Loucy (cell line): ENCODE measurements around the gene PDE8B.

Experiments used
- H2AFZ ChIP-seq: fragments of 200-600 bp; sonication (generic); 2 replicates; pipeline ENCODE4 v1.6.0; 2016; ENCODE audit warnings: antibody characterized with exemption, mild to moderate bottlenecking, low read length, moderate library complexity
- H3F3A ChIP-seq: fragments of 200-600 bp; 2 replicates; pipeline ENCODE4 v1.6.0; 2016; ENCODE audit warnings: antibody characterized with exemption, low read depth, mild to moderate bottlenecking
- H3K27me3 ChIP-seq: fragments of 200-600 bp; sonication (generic); 2 replicates; pipeline ENCODE4 v1.6.1; 2014; ENCODE audit warnings: low read length, mild to moderate bottlenecking; ENCODE audit not compliant: insufficient read depth, poor library complexity, severe bottlenecking
- H3K36me3 ChIP-seq: fragments of 200-600 bp; sonication (generic); 2 replicates; pipeline ENCODE4 v1.6.1; 2016; ENCODE audit warnings: low read length; ENCODE audit not compliant: insufficient read depth
- H3K4me1 ChIP-seq: fragments of 200-600 bp; sonication (generic); 2 replicates; pipeline ENCODE4 v1.5.1; 2014; ENCODE audit warnings: low read length, mild to moderate bottlenecking; ENCODE audit not compliant: insufficient read depth, poor library complexity, severe bottlenecking
- H3K4me2 ChIP-seq: fragments of 200-600 bp; sonication (generic); 2 replicates; pipeline ENCODE4 v1.6.0; 2014; ENCODE audit warnings: antibody characterized with exemption, low read length, low read depth, mild to moderate bottlenecking; ENCODE audit not compliant: poor library complexity, severe bottlenecking
- H3K4me3 ChIP-seq: fragments of 200-600 bp; sonication (generic); 2 replicates; pipeline ENCODE4 v1.5.1; 2014; ENCODE audit warnings: low read length, mild to moderate bottlenecking, mixed read lengths; ENCODE audit not compliant: poor library complexity, severe bottlenecking
- H3K79me2 ChIP-seq: fragments of 200-600 bp; sonication (generic); 2 replicates; pipeline ENCODE4 v1.6.1; 2014; ENCODE audit warnings: low read length; ENCODE audit not compliant: insufficient read depth
- H3K9ac ChIP-seq: fragments of 200-600 bp; sonication (generic); 2 replicates; pipeline ENCODE4 v1.6.0; 2014; ENCODE audit warnings: mild to moderate bottlenecking, low read depth, low read length, moderate library complexity; ENCODE audit not compliant: poor library complexity, severe bottlenecking
- H3K9me2 ChIP-seq: fragments of 200-600 bp; sonication (generic); replicated peaks from 2 replicates; pipeline ENCODE4 v1.6.1; 2016; ENCODE audit warnings: low read depth, low read length, mixed read lengths
- H3K9me3 ChIP-seq: fragments of 200-600 bp; sonication (generic); 2 replicates; pipeline ENCODE4 v1.6.1; 2014; ENCODE audit warnings: mild to moderate bottlenecking, antibody characterized with exemption, low read length, low read depth; ENCODE audit not compliant: insufficient read depth
- H4K20me1 ChIP-seq: fragments of 200-600 bp; sonication (generic); 2 replicates; pipeline ENCODE4 v1.6.0; 2014; ENCODE audit warnings: antibody characterized with exemption, low read length, mild to moderate bottlenecking; ENCODE audit not compliant: insufficient read depth, poor library complexity, severe bottlenecking
- CTCF ChIP-seq: fragments of 200-600 bp; sonication (generic); conservative IDR thresholded peaks from 2 replicates; pipeline ENCODE4 v1.5.1; 2014; ENCODE audit warnings: mild to moderate bottlenecking, antibody characterized with exemption, low read length
- EZH2phosphoT487 ChIP-seq: fragments of 200-600 bp; IDR thresholded peaks from 2 replicates; pipeline ENCODE4 v1.6.1; 2018; ENCODE audit warnings: antibody characterized with exemption, mild to moderate bottlenecking, moderate library complexity, borderline replicate concordance

The PDE8B gene

DNA sequence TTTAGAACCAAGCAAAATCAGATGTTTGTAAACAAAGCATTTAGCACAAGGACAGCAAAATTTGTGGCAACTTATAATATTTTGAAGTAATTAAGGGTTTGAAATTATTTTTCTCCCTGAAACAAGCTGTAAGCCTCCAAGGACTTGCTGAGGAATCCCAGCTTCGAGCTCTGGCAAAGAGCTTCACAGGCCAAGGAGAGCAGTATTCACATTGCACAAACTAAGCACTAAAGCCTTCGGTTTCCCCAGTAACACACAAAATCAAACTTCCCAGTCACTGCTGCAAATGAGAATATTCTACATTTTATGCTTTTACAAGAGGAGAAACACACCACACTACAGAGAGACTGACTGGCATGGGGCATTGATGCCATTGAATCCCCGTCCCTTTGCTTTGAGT, 179.7 kb downstream of the PDE8B start:
- Histone ChIP-seq H3K9me3 (no peaks in the 10 kb centered on the region), H3K4me1 (no peaks in the 10 kb centered on the region), H3K9ac (no peak overlapping the region), H3K4me3 (no peak overlapping the region), H3K36me3 (no peaks in the 10 kb centered on the region), H3K27me3 (no peaks in the 10 kb centered on the region), H3K9me2 (no peaks in the 10 kb centered on the region), H4K20me1 (no peaks in the 10 kb centered on the region), H3F3A (no peaks in the 10 kb centered on the region), H3K4me2 (no peak overlapping the region), H2AFZ (no peak overlapping the region), H3K79me2 (no peaks in the 10 kb centered on the region)
- TF ChIP-seq CTCF (no peak), EZH2phosphoT487 (no peak)

DNA sequence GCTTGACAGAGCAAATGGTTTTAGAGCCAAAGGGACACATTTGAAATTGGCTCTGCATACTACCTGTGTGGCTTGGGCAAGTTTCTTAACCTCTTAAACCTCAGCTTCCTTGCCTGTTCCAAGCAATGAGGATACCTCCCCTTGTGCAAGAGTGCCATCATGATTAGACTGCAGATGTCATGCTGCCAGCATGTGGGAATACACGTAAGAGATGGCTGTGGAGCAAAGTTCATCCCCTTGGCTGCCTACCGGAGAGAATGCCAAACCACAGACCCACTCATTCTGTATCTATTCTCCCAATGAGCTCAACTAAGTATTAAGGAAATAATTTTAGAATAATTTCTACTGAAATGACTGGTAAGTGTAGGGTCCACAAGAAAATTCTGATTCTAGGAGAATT, 180.3 kb downstream of the PDE8B start:
- TF ChIP-seq EZH2phosphoT487 (no peak), CTCF (no peak)
- H3K9ac ChIP-seq = no peak overlapping the region
- H3K4me2 ChIP-seq = no peak overlapping the region
- no peaks in the 10 kb centered on the region for H3K9me2 ChIP-seq
- no peaks in the 10 kb centered on the region for H4K20me1 ChIP-seq
- H3K27me3 ChIP-seq = no peaks in the 10 kb centered on the region
- no peaks in the 10 kb centered on the region for H3F3A ChIP-seq
- no peak overlapping the region for H2AFZ ChIP-seq
- no peaks in the 10 kb centered on the region for H3K9me3 ChIP-seq
- H3K79me2 ChIP-seq = no peaks in the 10 kb centered on the region
- H3K4me1 ChIP-seq = peaks cover 2% of the 10 kb centered on the region
- no peaks in the 10 kb centered on the region for H3K36me3 ChIP-seq
- H3K4me3 ChIP-seq = no peak overlapping the region

GRCh38 chr5:77391240-77391765, 180.8 kb downstream of the PDE8B start:
- Histone ChIP-seq H3F3A (no peaks in the 10 kb centered on the region), H3K4me3 (no peak overlapping the region), H3K4me2 (no peak overlapping the region), H2AFZ (no peak overlapping the region), H3K79me2 (no peaks in the 10 kb centered on the region), H4K20me1 (no peaks in the 10 kb centered on the region), H3K4me1 (peaks cover 7% of the 10 kb centered on the region), H3K9me3 (no peaks in the 10 kb centered on the region), H3K27me3 (no peaks in the 10 kb centered on the region), H3K36me3 (no peaks in the 10 kb centered on the region), H3K9ac (no peak overlapping the region), H3K9me2 (no peaks in the 10 kb centered on the region)
- no peak for TF ChIP-seq CTCF
- no peak for TF ChIP-seq EZH2phosphoT487
